PC-3 (cell line): ENCODE measurements around the gene CTTN. TPM values are rescaled to one million over a fixed set of nuclear protein-coding genes. Genes with fewer than 3 reads are reported as not detected.

ENCODE experiments used
- ATAC-seq: fragments of 200-7000 bp; cut with Tn5 transposase; 2 replicates; pipeline ENCODE4 v1.9.1; 2020; ENCODE audit warnings: mild to moderate bottlenecking, moderate library complexity
- BruUV-seq: library from RNA; stranded (reverse); fragments of 400-500 nt; replicated peaks from 2 replicates; lab custom pipeline; 2021; lab: Mats Ljungman, UMichigan
- CTCF ChIA-PET: fragments of 300-600 bp; sonication (Branson Sonifier 250); formaldehyde crosslinking; loops from one replicate; lab custom pipeline; 2022; ENCODE audit warnings: antibody characterized with exemption; lab: Charles Lee
- POLR2A ChIA-PET: fragments of 300-600 bp; sonication (Branson Sonifier 250); formaldehyde crosslinking; loops from one replicate; lab custom pipeline; 2022; ENCODE audit warnings: antibody characterized with exemption; ENCODE audit not compliant: unreplicated experiment; lab: Charles Lee
- DNase-seq: peaks from one replicate; pipeline ENCODE4 v3.0.0-alpha.2; 2015
- H2AFZ ChIP-seq: fragments of 300-600 bp; sonication (generic); 2 replicates; pipeline ENCODE4 v1.6.0; 2016; ENCODE audit warnings: antibody characterized with exemption, low read length
- H3F3A ChIP-seq: fragments of 300-600 bp; sonication (generic); one replicate; pipeline ENCODE4 v1.6.0; 2017; ENCODE audit warnings: antibody characterized with exemption, low read length, control low read depth, mild to moderate bottlenecking; ENCODE audit not compliant: unreplicated experiment
- H3K27ac ChIP-seq: fragments of 300-600 bp; sonication (generic); 2 replicates; pipeline ENCODE4 v1.5.1; 2016; ENCODE audit warnings: mild to moderate bottlenecking, low read length
- H3K27me3 ChIP-seq: fragments of 300-600 bp; sonication (generic); 2 replicates; pipeline ENCODE4 v1.6.1; 2016; ENCODE audit warnings: low read length, mixed read lengths
- H3K36me3 ChIP-seq: fragments of 300-600 bp; sonication (generic); 2 replicates; pipeline ENCODE4 v1.6.1; 2016; ENCODE audit warnings: low read depth, mixed run types, low read length, mixed read lengths
- H3K4me1 ChIP-seq: fragments of 300-600 bp; sonication (generic); 2 replicates; pipeline ENCODE4 v1.5.1; 2016; ENCODE audit warnings: low read length; ENCODE audit not compliant: insufficient read depth
- H3K4me2 ChIP-seq: fragments of 300-600 bp; sonication (generic); 2 replicates; pipeline ENCODE4 v1.6.0; 2016; ENCODE audit warnings: low read length
- H3K4me3 ChIP-seq: fragments of 300-600 bp; sonication (generic); 2 replicates; pipeline ENCODE4 v1.5.1; 2016; ENCODE audit warnings: mild to moderate bottlenecking, low read length, mixed read lengths
- H3K79me2 ChIP-seq: fragments of 300-600 bp; sonication (generic); 2 replicates; pipeline ENCODE4 v1.6.1; 2017; ENCODE audit warnings: low read length, mixed read lengths
- H3K9ac ChIP-seq: fragments of 300-600 bp; sonication (generic); 2 replicates; pipeline ENCODE4 v1.6.0; 2016; ENCODE audit warnings: mild to moderate bottlenecking, low read length
- H3K9me2 ChIP-seq: fragments of 300-600 bp; sonication (generic); replicated peaks from 2 replicates; pipeline ENCODE4 v1.6.1; 2016; ENCODE audit warnings: mixed run types, low read length, mixed read lengths
- H3K9me3 ChIP-seq: fragments of 300-600 bp; sonication (generic); 2 replicates; pipeline ENCODE4 v1.6.1; 2016; ENCODE audit warnings: low read length, mixed read lengths
- H4K20me1 ChIP-seq: fragments of 300-600 bp; sonication (generic); 2 replicates; pipeline ENCODE4 v1.6.1; 2016; ENCODE audit warnings: low read length, mixed read lengths
- EZH2 ChIP-seq: fragments of 300-600 bp; sonication (generic); IDR thresholded peaks from one replicate; pipeline ENCODE4 v1.6.1; 2017; ENCODE audit warnings: antibody characterized with exemption, mild to moderate bottlenecking, low read length; ENCODE audit not compliant: unreplicated experiment
- EZH2phosphoT487 ChIP-seq: fragments of 300-600 bp; sonication (generic); IDR thresholded peaks from 2 replicates; pipeline ENCODE4 v1.6.1; 2018; ENCODE audit warnings: mild to moderate bottlenecking, antibody characterized with exemption, low read length, borderline replicate concordance
- intact Hi-C: fragments of 100-400 bp; cut with micrococcal nuclease; formaldehyde crosslinking; loops from 2 replicates; pipeline ENCODE4 v1.9.0; 2023
- total RNA-seq: library from RNA; depleted of rRNA; stranded (reverse); fragments of >200 nt; gene quantifications from 2 replicates; pipeline ENCODE4 v1.2.3, GENCODE V29; 2014
- TF ChIP-seq, protein P1 (sequence below): fragments of 300-600 bp; sonication (generic); conservative IDR thresholded peaks from 2 replicates; pipeline ENCODE4 v1.5.1; 2017; ENCODE audit warnings: antibody characterized with exemption, low read depth, mild to moderate bottlenecking, low read length

Gene CTTN
- total RNA-seq, 1 experiment from 2014 or later: 244 TPM

DNA sequence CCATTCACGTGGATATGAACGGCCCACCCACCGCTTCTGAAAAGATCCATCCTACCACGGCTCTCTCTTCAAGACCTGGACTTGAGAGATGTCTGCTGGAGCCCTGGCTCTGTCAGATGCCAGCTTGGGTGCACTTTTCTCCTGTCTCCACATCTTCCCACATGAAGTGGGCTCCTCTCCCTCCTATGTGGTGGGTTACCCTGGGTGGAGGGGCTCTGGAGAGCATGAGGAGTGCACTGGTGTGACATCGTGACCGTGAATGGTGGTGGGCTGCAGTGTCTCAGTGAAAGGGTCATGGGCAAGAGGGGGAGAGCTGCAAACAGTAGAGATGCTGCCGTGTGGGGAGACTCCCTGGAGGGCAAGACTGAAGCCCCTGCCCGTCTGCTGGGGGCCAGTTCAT lies 76.4 kb downstream of the CTTN start:
- intact Hi-C loops: no loop called here
- DNase-seq (no peak), ATAC-seq (no peak)
- Histone ChIP-seq H3K4me3 (no peak overlapping the region), H3K27ac (no peak overlapping the region), H3K27me3 (no peaks in the 10 kb centered on the region), H3F3A (no peaks in the 10 kb centered on the region), H3K9ac (no peak overlapping the region), H3K36me3 (no peaks in the 10 kb centered on the region), H3K9me3 (no peaks in the 10 kb centered on the region), H4K20me1 (no peaks in the 10 kb centered on the region), H3K79me2 (no peaks in the 10 kb centered on the region), H3K4me1 (no peaks in the 10 kb centered on the region), H2AFZ (no peak overlapping the region), H3K9me2 (no peaks in the 10 kb centered on the region), H3K4me2 (no peak overlapping the region)
- POLR2A ChIA-PET: no interaction called here
- TF ChIP-seq EZH2 (no peak), EZH2phosphoT487 (no peak)
- TF ChIP-seq, protein P1, sequence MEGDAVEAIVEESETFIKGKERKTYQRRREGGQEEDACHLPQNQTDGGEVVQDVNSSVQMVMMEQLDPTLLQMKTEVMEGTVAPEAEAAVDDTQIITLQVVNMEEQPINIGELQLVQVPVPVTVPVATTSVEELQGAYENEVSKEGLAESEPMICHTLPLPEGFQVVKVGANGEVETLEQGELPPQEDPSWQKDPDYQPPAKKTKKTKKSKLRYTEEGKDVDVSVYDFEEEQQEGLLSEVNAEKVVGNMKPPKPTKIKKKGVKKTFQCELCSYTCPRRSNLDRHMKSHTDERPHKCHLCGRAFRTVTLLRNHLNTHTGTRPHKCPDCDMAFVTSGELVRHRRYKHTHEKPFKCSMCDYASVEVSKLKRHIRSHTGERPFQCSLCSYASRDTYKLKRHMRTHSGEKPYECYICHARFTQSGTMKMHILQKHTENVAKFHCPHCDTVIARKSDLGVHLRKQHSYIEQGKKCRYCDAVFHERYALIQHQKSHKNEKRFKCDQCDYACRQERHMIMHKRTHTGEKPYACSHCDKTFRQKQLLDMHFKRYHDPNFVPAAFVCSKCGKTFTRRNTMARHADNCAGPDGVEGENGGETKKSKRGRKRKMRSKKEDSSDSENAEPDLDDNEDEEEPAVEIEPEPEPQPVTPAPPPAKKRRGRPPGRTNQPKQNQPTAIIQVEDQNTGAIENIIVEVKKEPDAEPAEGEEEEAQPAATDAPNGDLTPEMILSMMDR: no peak
- BruUV-seq: no TSS peak
- CTCF ChIA-PET: no interaction called here

GRCh38 chr11:70476669-70477068 lies 78.3 kb downstream of the CTTN start:
- H3K79me2 ChIP-seq: no peaks in the 10 kb centered on the region
- no peak overlapping the region for H3K9ac ChIP-seq

DNA sequence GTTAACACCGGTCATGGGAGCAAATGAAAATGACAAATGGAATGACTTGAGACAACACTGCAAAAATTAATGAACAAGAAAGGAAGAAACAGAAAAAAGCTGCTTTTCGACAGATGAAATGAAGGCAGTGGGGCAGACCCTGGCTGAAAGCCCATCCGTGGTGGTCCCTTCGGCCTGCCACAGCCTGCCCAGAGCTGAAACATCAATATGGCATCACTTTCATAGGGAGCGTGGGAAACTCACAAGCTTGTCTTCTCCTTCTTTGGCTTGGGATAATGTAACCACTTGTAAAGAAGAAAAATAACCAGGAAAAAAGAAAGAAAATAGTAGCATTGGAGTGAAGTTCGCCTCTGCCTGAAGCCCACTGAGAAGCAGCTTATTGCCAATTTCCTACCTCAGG lies 78.8 kb downstream of the CTTN start:
- no TSS peak for BruUV-seq
- Histone ChIP-seq H3K27me3 (no peaks in the 10 kb centered on the region), H3F3A (no peaks in the 10 kb centered on the region), H3K36me3 (no peaks in the 10 kb centered on the region), H3K4me3 (no peak overlapping the region), H4K20me1 (no peaks in the 10 kb centered on the region), H2AFZ (no peak overlapping the region), H3K4me1 (peaks cover 8% of the 10 kb centered on the region), H3K79me2 (no peaks in the 10 kb centered on the region), H3K9ac (no peak overlapping the region), H3K9me3 (no peaks in the 10 kb centered on the region), H3K9me2 (no peaks in the 10 kb centered on the region), H3K27ac (no peak overlapping the region), H3K4me2 (no peak overlapping the region)
- ChIA-PET CTCF (no interaction called here), POLR2A (no interaction called here)
- DNase-seq (no peak), ATAC-seq (no peak)
- TF ChIP-seq EZH2: no peak
- no peak for TF ChIP-seq EZH2phosphoT487
- TF ChIP-seq, protein P1: no peak
- intact Hi-C loops: no loop called here

More at GRCh38 chr11:70476669-70477068, 78.3 kb downstream of the CTTN start:
- DNase-seq (peak; percentile 45), ATAC-seq (peak; percentile 27; the same call in 1 of the 2 replicates)
- intact Hi-C loops: no loop called here
- TF ChIP-seq EZH2: no peak
- TF ChIP-seq EZH2phosphoT487: no peak
- TF ChIP-seq, protein P1: no peak
- peaks cover 3% of the 10 kb centered on the region for H3K4me1 ChIP-seq
- no peaks in the 10 kb centered on the region for H3K9me3 ChIP-seq
- POLR2A ChIA-PET: no interaction called here
- no peak overlapping the region for H3K27ac ChIP-seq
- no TSS peak for BruUV-seq
- no peak overlapping the region for H3K4me2 ChIP-seq
- no peaks in the 10 kb centered on the region for H3F3A ChIP-seq
- H4K20me1 ChIP-seq: no peaks in the 10 kb centered on the region
- H3K36me3 ChIP-seq: no peaks in the 10 kb centered on the region
- H2AFZ ChIP-seq: no peak overlapping the region
- H3K9me2 ChIP-seq: no peaks in the 10 kb centered on the region
- CTCF ChIA-PET: no interaction called here
- H3K27me3 ChIP-seq: no peaks in the 10 kb centered on the region
- H3K4me3 ChIP-seq: no peak overlapping the region
